Ishikawa (cell line): ENCODE data around the gene KIF26B.

Experiments used
- CEBPB ChIP-seq: IDR thresholded peaks from 2 replicates; pipeline ENCODE4 v1.6.1; 2012
- CREB1 ChIP-seq: IDR thresholded peaks from 2 replicates; pipeline ENCODE4 v1.6.1; 2012; ENCODE audit warnings: low read depth
- EGR1 ChIP-seq: IDR thresholded peaks from 2 replicates; pipeline ENCODE4 v1.6.1; 2012
- EP300 ChIP-seq: IDR thresholded peaks from 2 replicates; pipeline ENCODE4 v1.6.1; 2012; ENCODE audit warnings: borderline replicate concordance
- FOXM1 ChIP-seq: IDR thresholded peaks from 2 replicates; pipeline ENCODE4 v1.6.1; 2012; ENCODE audit warnings: low read depth, borderline replicate concordance
- MAX ChIP-seq: IDR thresholded peaks from 2 replicates; pipeline ENCODE4 v1.6.1; 2012
- NFIC ChIP-seq: IDR thresholded peaks from 2 replicates; pipeline ENCODE4 v1.6.1; 2012
- RAD21 ChIP-seq: IDR thresholded peaks from 2 replicates; pipeline ENCODE4 v1.6.1; 2012; ENCODE audit warnings: low read depth
- TAF1 ChIP-seq: IDR thresholded peaks from 2 replicates; pipeline ENCODE4 v1.6.1; 2012; ENCODE audit warnings: low read depth, mild to moderate bottlenecking
- TCF12 ChIP-seq: IDR thresholded peaks from 2 replicates; pipeline ENCODE4 v1.6.1; 2012; ENCODE audit warnings: low read depth
- TEAD4 ChIP-seq: IDR thresholded peaks from 2 replicates; pipeline ENCODE4 v1.6.1; 2012
- YY1 ChIP-seq: IDR thresholded peaks from 2 replicates; pipeline ENCODE4 v1.6.1; 2012; ENCODE audit warnings: low read depth
- ZBTB7A ChIP-seq: IDR thresholded peaks from 2 replicates; pipeline ENCODE4 v1.6.1; 2012; ENCODE audit warnings: low read depth
- TF ChIP-seq, protein P1 (sequence below): IDR thresholded peaks from 2 replicates; pipeline ENCODE4 v1.6.1; 2012
- TF ChIP-seq, protein P2 (sequence below): IDR thresholded peaks from 2 replicates; pipeline ENCODE4 v1.6.1; 2012; ENCODE audit warnings: low read depth, mild to moderate bottlenecking

The KIF26B gene

DNA sequence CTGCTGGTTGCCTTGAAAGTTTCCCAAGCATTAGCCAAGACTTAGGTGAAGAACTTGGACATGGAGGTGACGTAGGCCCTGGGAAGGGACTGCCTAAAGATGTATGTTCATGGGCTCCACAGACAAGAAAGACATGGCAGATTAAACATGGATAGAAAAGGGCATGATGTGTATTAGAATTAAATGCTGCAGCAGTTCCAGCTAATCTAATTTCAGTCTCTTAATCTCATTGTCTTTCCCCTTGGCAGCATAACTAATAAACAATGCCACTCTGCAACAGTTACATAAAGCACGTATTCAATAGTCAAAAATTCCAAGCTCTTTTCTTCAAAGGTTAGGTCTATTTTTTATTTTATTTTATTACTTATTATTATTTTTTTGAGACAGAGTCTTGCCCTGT is 251.6 kb downstream of the KIF26B start:
- no peak for TF ChIP-seq CREB1
- no peak for TF ChIP-seq MAX
- TF ChIP-seq EP300, result no peak
- TF ChIP-seq TEAD4, result no peak
- TF ChIP-seq FOXM1, result no peak
- no peak for TF ChIP-seq NFIC
- no peak for TF ChIP-seq TCF12
- no peak for TF ChIP-seq YY1

DNA sequence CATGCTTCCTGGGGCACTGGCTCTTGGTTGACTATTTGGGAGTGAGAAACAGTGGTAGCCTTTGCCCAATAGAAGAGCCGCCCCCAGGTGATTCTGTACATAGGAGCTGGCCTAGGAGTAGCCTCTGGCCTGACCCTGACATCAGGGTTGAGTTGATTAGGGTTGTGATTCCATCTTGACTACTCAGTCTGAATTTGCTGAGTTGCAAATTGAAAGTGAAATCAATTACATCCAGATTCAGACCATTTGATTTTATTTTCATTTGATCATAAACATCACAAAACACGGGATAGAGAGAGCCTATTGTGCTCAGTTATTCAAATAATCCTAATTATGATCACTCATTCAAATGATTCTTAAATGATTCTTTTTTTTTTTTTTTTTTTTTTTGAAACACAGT is 253.2 kb downstream of the KIF26B start:
- TF ChIP-seq CEBPB (no peak), ZBTB7A (no peak), FOXM1 (no peak), TCF12 (no peak), YY1 (no peak), RAD21 (no peak), TEAD4 (no peak), TAF1 (no peak), CREB1 (no peak), MAX (no peak), EGR1 (no peak)
- TF ChIP-seq, protein P1, sequence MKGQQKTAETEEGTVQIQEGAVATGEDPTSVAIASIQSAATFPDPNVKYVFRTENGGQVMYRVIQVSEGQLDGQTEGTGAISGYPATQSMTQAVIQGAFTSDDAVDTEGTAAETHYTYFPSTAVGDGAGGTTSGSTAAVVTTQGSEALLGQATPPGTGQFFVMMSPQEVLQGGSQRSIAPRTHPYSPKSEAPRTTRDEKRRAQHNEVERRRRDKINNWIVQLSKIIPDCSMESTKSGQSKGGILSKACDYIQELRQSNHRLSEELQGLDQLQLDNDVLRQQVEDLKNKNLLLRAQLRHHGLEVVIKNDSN, result no peak

DNA sequence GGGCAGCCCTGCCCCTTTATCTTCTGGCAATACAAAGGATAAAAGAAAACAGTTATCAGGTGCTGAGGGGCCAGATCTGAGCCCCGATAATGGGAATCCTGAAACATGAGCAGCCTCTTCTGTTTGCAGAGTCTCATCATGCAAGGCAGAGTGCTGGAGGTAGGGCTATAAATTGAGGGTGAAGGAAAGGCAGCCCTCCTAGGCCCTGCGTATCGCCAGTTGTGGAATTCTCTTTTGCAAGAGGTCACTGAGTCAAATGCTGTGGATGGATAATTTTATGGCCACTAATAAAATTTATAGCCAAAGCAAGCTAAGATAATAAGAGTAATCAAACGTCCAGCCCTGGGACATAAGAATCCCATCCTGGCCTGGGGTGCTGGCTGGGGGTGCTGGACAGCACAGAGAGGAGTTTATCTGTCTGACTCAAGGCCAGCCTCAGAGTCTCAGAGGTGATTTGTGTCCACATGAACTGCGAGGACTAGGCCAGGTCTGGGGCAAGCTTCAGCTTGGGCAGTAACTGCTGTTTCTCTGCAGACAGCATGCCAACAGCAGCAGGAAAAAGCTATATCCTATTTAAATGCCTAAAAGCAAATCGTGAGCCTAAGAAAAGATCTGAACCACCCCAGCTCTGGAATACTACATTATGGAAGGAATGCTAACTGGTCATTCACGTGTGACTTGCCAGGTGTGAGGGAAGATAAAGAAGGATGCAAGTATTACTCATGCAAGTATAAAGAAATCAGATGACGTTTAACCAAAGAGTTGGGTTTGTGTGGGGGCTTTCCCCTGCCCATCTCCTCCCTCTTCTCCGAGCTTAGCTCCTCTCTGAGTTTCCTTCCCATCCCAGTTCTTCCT is 254.8 kb downstream of the KIF26B start:
- no peak for TF ChIP-seq MAX
- TF ChIP-seq TAF1, result no peak
- no peak for TF ChIP-seq EGR1
- no peak for TF ChIP-seq FOXM1
- no peak for TF ChIP-seq CEBPB
- no peak for TF ChIP-seq TEAD4
- TF ChIP-seq, protein P1, result no peak
- no peak for TF ChIP-seq YY1

GRCh38 chr1:245411245-245412036 is 256.7 kb downstream of the KIF26B start:
- TF ChIP-seq ZBTB7A (no peak), TEAD4 (no peak), CREB1 (no peak), EGR1 (no peak), FOXM1 (no peak)
- TF ChIP-seq, protein P2, sequence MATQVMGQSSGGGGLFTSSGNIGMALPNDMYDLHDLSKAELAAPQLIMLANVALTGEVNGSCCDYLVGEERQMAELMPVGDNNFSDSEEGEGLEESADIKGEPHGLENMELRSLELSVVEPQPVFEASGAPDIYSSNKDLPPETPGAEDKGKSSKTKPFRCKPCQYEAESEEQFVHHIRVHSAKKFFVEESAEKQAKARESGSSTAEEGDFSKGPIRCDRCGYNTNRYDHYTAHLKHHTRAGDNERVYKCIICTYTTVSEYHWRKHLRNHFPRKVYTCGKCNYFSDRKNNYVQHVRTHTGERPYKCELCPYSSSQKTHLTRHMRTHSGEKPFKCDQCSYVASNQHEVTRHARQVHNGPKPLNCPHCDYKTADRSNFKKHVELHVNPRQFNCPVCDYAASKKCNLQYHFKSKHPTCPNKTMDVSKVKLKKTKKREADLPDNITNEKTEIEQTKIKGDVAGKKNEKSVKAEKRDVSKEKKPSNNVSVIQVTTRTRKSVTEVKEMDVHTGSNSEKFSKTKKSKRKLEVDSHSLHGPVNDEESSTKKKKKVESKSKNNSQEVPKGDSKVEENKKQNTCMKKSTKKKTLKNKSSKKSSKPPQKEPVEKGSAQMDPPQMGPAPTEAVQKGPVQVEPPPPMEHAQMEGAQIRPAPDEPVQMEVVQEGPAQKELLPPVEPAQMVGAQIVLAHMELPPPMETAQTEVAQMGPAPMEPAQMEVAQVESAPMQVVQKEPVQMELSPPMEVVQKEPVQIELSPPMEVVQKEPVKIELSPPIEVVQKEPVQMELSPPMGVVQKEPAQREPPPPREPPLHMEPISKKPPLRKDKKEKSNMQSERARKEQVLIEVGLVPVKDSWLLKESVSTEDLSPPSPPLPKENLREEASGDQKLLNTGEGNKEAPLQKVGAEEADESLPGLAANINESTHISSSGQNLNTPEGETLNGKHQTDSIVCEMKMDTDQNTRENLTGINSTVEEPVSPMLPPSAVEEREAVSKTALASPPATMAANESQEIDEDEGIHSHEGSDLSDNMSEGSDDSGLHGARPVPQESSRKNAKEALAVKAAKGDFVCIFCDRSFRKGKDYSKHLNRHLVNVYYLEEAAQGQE, result no peak

- TF ChIP-seq TEAD4 (no peak), RAD21 (no peak), TAF1 (no peak), FOXM1 (no peak), CREB1 (no peak), MAX (no peak), ZBTB7A (no peak), NFIC (no peak), EGR1 (no peak), CEBPB (no peak), YY1 (no peak)
- TF ChIP-seq, protein P2, result no peak
Measured at GRCh38 chr1:245412306-245412705, 257.5 kb downstream of the KIF26B start.
